Measurements from ENCODE around the gene KCNG2.
"Not testable (repeated sequence)": the region's sequence is repeated elsewhere in the genome, so short reads cannot be mapped to it uniquely, and the experiment has no call there.

Gene KCNG2

GRCh38 chr18:79853303-79853992 lies 55.7 kb downstream of the KCNG2 start:
- DNase-seq (ENCODE audit: low spot score) = no peak

DNA sequence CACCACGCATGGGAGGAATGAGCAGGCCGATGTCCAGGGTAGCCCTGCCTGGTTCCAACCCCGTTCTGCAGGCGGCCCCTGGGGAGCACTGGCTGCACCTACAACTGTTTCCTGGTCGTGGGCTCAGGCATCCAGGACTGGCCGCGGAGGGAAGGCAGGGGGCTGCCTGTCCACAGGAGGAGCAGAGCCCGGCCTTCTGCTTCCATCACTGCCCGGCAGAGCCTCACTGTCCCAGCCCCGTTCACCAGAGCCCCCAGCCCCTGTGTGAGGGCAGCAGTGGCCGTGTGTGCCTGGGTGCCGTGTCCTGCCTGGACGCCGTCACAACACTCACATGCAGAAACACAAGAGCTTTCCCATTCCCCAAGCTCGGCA lies 56.2 kb downstream of the KCNG2 start:
- DNase-seq (ENCODE audit: low spot score) = no peak

DNA sequence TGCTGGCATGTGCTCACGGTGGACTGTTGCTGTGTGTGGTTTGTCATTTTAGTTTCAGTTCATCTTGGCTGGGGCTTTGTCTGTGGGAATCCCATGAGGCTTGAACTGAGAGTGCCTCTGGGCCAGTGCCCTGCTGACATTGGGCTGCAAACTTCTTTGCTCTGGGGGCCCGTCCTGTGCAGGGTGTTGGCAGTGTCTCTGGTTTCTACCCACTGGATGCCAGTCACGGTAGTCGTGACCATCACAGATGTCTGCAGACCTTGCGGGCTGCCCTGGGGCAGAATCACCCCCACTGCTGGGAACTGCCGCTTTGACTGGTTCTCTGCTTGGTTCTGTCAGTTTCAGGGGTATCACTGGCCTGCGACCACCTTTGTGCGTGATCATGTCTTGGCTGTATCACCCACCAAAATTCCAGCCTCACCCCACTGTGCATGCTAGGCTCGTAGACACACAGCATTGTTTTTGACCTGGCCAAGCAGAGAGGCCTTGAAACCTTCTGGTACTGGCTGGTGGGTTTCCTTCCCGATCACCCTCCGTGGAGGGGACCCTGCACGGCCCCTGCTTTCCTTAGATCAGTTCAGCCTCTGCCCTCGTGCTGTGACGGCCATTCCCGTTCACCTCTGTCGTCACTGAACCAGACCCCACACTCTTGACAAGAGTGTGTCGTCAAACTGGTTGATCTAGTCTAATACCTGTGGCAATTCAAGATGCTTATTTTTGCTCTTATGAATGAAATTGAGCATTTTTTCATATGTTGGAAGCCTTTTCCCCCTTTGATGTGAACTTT lies 57.6 kb downstream of the KCNG2 start:
- no peak for DNase-seq (ENCODE audit: low spot score)

- no peak for DNase-seq (ENCODE audit: low spot score)
These were observed 58.6 kb downstream of the KCNG2 start for GRCh38 chr18:79856119-79857007.

DNA sequence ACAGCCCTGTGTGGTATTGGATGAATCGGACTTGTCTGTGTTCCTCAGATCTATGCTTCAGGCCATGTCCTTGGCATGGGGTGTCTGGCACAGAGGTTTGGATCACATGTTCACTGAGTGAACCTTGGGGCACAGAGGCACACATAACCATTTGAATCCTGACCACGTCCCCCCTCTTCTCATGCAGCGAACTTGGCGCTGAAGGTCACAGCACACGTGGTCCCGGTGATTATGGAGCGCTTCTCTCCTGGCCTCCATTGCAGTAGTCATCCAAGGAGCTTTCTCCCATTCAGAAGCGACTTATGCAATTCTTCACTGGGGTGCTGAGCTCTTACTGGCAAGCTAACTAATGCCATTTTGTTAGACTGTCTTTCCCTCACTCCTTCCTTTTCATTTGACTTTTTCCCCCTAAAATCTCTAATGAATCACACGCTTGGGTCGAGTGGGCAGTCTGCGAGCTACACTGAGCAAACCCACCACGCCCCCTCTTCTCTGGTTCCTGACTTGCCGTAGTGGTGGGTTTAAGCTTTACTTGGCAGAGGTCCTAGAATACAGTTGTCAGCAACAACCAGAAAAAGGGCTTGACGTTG lies 59.4 kb downstream of the KCNG2 start:
- peak; percentile 44 for DNase-seq (ENCODE audit: low spot score)

DNA sequence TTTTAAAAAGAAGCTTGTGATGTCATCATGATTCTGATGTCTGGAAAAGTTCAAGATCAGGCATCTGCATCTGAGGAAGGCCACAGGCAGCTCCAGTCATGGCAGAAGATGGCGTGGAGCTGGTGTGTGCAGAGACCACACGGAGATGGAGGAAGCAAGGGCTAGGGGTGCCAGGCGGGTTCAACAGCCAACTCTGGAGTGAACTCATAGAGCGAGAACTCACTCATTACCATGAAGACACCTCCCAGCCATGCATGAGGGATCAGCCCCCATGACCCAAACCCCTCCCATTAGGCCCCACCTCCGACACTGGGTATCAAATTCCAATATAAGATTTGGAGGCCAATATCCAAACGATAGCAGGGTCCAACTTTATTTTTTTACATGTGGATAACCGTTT lies 61.6 kb downstream of the KCNG2 start:
- DNase-seq (ENCODE audit: low spot score) = no peak

DNA sequence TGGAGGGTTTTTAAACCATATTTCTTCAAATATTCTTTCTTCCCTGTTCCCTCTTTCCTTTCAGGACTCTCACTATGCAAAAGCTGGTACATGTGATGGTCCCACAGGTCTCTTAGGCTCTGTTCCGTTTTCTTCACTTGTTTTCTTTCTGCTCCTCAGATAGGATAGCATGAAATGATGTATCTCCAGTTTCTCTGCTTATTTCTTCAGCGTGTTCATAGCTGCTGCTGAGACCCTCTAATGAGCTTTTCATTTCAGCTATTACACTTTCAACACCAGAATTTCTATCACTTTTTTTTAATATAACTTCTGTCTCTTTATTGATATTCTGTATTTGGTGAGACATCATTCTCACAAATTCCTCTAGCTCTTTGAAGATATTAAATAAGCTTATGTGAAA lies 63.9 kb downstream of the KCNG2 start:
- no peak for DNase-seq (ENCODE audit: low spot score)

DNA sequence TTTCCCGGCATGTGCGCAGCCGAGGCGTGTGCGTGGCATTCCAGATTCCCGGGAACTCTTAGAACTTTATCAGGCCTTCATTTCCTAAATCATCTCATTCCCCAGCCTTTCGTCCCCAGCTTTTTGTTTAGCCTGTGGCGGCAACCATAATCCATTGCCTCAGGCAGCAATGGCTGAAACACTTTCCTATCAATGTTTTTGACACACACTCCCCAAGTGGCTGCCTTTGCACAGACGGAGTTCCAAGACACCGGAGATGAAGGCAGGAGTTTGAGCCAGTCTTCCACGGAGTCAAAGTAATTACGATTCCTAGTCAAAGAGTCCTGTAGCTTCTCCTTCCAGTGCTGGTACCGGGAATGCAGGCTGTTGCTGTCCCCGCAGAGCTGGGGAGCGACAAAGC lies 64.8 kb downstream of the KCNG2 start:
- no peak for DNase-seq (ENCODE audit: low spot score)

- no peak for DNase-seq (ENCODE audit: low spot score)
These were observed 65.6 kb downstream of the KCNG2 start for GRCh38 chr18:79863161-79864005.

DNA sequence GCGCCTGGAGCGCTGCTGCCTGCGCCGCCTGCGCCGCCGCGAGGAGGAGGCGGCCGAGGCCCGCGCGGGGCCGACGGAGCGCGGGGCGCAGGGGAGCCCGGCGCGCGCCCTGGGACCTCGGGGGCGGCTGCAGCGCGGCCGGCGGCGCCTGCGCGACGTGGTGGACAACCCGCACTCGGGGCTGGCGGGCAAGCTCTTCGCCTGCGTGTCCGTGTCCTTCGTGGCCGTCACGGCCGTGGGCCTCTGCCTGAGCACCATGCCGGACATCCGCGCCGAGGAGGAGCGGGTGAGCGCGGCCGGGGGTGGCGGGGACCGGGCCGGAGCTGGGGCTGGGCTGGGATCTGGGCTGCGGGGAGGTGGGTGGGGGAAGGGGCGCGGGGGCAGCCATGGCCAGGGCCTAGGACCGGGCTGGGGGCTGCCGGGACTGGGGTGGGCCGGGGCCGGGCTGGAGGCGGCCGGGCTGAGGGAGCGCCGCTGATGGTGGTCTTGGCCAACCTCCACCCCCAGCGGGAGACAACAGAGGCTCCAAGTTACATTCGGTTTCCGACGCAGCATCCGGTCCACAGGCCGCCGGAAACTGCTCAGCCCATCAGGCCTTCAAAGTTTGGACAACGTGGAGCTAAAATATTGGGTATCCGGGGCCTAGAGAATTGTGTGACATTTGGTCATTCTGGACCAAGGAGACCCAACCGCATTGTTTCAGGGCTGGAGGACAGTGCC lies 66.4 kb downstream of the KCNG2 start:
- no peak for DNase-seq (ENCODE audit: low spot score)

GRCh38 chr18:79864955-79865354 lies 67.2 kb downstream of the KCNG2 start:
- not testable (repeated sequence) for DNase-seq (ENCODE audit: low spot score)

GRCh38 chr18:79865951-79866350 lies 68.2 kb downstream of the KCNG2 start:
- not testable (repeated sequence) for DNase-seq (ENCODE audit: low spot score)

DNA sequence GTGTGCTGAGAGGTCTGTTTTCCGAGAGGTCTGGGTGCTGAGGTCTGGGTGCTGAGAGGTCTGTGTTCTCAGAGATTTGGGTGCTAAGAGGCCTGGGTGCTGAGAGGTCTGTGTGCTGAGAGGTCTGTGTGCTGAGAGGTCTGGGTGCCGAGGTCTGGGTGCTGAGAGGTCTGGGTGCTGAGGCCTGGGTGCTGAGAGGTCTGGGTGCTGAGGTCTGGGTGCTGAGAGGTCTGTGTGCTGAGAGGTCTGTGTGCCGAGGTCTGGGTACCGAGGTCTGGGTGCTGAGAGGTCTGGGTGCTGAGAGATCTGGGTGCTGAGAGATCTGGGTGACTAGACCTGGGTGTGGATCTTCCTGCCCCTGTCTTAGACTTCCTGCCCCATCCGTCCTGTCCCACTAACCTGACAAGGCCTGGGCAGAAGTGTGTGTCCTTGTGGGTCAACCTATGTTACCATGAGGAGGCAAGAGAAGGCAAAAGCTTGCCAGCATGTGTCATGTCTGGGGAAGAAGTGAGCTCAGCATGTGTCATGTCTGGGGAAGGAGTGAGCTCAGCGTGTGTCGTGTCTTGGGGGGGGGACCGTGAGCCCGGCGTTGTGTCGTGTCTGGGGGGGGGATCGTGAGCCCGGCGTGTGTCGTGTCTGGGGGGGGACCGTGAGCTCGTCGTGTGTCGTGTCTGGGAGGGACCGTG lies 69.3 kb downstream of the KCNG2 start:
- peak; percentile 10 for DNase-seq (ENCODE audit: low spot score)

- no peak for DNase-seq (ENCODE audit: low spot score)
These were observed 69.9 kb downstream of the KCNG2 start for GRCh38 chr18:79867666-79868065.

DNA sequence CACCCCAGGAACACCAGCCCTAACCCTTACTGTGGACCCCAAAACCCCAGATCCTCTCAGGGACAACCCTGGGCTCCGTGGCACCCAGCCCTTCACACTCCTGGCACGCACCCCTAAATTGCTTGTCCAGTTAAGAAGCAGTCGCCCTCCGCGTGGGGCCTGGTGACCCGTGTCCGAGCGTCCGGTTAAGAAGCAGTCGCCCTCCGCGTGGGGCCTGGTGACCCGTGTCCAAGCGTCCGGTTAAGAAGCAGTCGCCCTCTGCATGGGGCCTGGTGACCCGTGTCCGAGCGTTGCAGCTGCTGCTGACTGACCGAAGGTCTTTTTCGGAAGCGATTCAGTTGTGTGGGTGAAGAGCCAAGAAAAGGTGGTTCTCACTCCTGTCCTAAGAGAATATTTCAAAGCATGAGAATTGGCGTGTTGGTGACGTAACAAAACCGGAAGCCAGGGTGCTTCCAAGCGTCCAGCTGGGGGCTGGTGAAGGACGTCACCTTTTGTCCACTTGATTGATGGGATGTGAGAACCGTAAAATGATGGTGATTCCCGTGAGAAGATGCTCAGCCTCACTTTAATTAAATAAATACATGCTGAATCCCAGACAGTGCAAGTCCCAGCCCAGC lies 70.5 kb downstream of the KCNG2 start:
- no peak for DNase-seq (ENCODE audit: low spot score)

DNA sequence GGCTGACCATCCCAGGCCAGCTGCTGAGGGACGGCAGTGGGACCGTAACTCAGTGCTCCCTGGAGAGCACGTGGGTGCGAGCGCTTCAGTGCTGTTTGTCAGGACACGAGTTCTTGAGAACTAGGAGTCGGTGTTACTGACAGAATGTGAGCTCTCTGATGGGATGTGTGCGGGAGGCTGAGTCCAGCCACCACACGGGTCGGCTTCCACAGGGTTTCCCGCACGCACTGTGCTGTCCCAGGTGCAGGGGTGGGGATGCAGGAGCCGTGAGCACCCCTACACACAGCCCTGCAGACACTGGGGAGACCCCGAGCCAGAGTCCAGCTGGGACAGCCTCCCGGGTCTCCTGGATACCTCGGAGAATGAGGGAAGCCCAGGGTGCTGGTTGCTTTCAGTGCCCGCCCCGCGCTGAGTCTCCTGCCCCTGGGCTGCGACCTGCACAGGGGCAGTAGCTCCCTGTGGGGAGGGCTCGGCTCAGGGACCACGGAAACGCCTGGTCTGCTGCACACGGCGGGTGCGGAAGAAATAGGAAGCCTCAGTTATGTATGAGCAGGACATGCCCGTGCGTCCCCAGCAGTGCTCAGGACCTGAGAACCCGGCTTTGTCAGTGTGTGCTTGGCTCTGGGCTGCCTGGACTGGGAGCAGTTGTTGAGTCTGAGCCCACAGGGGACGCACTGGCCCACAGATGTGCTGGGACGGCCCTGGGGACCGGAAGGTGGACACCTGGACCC lies 71.2 kb downstream of the KCNG2 start:
- DNase-seq (ENCODE audit: low spot score) = no peak

GRCh38 chr18:79869591-79870300 lies 72.0 kb downstream of the KCNG2 start:
- DNase-seq (ENCODE audit: low spot score) = no peak

GRCh38 chr18:79870301-79871025 lies 72.7 kb downstream of the KCNG2 start:
- no peak for DNase-seq (ENCODE audit: low spot score)

Measured in GM03348 (cell line).